HEK293 (cell line): Measurements from ENCODE around the gene SIN3A.

Source experiments
- KLF9 ChIP-seq: fragments of 450-650 bp; formaldehyde crosslinking; IDR thresholded peaks from 2 replicates; pipeline ENCODE4 v1.5.1; 2016; ENCODE audit warnings: missing biosample characterization, missing genetic modification characterization, low read depth
- SP7 ChIP-seq: fragments of 450-650 bp; formaldehyde crosslinking; IDR thresholded peaks from 2 replicates; pipeline ENCODE4 v1.5.1; 2016; ENCODE audit warnings: missing biosample characterization, missing genetic modification characterization
- TRIM28 ChIP-seq: IDR thresholded peaks from 2 replicates; pipeline ENCODE4 v1.6.1; 2011; ENCODE audit warnings: low read length, control low read depth, borderline replicate concordance
- ZBTB1 ChIP-seq: fragments of 450-650 bp; formaldehyde crosslinking; IDR thresholded peaks from 2 replicates; pipeline ENCODE4 v1.5.1; 2016; ENCODE audit warnings: missing biosample characterization, missing genetic modification characterization
- ZNF140 ChIP-seq: fragments of 450-650 bp; formaldehyde crosslinking; IDR thresholded peaks from 2 replicates; pipeline ENCODE4 v1.5.1; 2016; ENCODE audit warnings: missing biosample characterization, missing genetic modification characterization
- ZNF175 ChIP-seq: fragments of 450-650 bp; formaldehyde crosslinking; IDR thresholded peaks from 2 replicates; pipeline ENCODE4 v1.5.1; 2016; ENCODE audit warnings: missing biosample characterization, missing genetic modification characterization
- ZNF37A ChIP-seq: fragments of 450-650 bp; IDR thresholded peaks from 2 replicates; pipeline ENCODE4 v1.5.1; 2018; ENCODE audit warnings: missing biosample characterization, missing genetic modification characterization
- ZNF391 ChIP-seq: fragments of 450-650 bp; formaldehyde crosslinking; IDR thresholded peaks from 2 replicates; pipeline ENCODE4 v1.5.1; 2016; ENCODE audit warnings: low read depth, missing biosample characterization, missing genetic modification characterization, borderline replicate concordance
- ZNF529 ChIP-seq: fragments of 450-650 bp; formaldehyde crosslinking; IDR thresholded peaks from 2 replicates; pipeline ENCODE4 v1.5.1; 2017; ENCODE audit warnings: missing genetic modification characterization, missing biosample characterization; ENCODE audit not compliant: insufficient replicate concordance
- ZNF707 ChIP-seq: fragments of 450-650 bp; formaldehyde crosslinking; IDR thresholded peaks from 2 replicates; pipeline ENCODE4 v1.5.1; 2016; ENCODE audit warnings: missing biosample characterization, missing genetic modification characterization
- ZNF777 ChIP-seq: fragments of 450-650 bp; formaldehyde crosslinking; IDR thresholded peaks from 2 replicates; pipeline ENCODE4 v1.5.1; 2017; ENCODE audit warnings: missing biosample characterization, missing genetic modification characterization, borderline replicate concordance
- ZNF843 ChIP-seq: fragments of 450-650 bp; formaldehyde crosslinking; IDR thresholded peaks from 2 replicates; pipeline ENCODE4 v1.5.1; 2016; ENCODE audit warnings: missing biosample characterization, missing genetic modification characterization
- TF ChIP-seq, protein P1 (sequence below): fragments of 450-650 bp; IDR thresholded peaks from 2 replicates; pipeline ENCODE4 v1.5.1; 2018; ENCODE audit warnings: missing biosample characterization, missing genetic modification characterization
- TF ChIP-seq, protein P2 (sequence below): fragments of 450-650 bp; formaldehyde crosslinking; IDR thresholded peaks from 2 replicates; pipeline ENCODE4 v1.5.1; 2016; ENCODE audit warnings: missing biosample characterization, missing genetic modification characterization
- TF ChIP-seq, protein P3 (sequence below): fragments of 450-650 bp; formaldehyde crosslinking; IDR thresholded peaks from 2 replicates; pipeline ENCODE4 v1.5.1; 2016; ENCODE audit warnings: missing biosample characterization, missing genetic modification characterization
- TF ChIP-seq, protein P4 (sequence below): fragments of 450-650 bp; formaldehyde crosslinking; conservative IDR thresholded peaks from 2 replicates; pipeline ENCODE4 v1.5.1; 2016; ENCODE audit warnings: low read depth, missing biosample characterization, missing genetic modification characterization
- TF ChIP-seq, protein P5 (sequence below): fragments of 450-650 bp; formaldehyde crosslinking; IDR thresholded peaks from 2 replicates; pipeline ENCODE4 v1.5.1; 2017; ENCODE audit warnings: missing biosample characterization, missing genetic modification characterization
- TF ChIP-seq, protein P6 (sequence below): fragments of 450-650 bp; formaldehyde crosslinking; IDR thresholded peaks from 2 replicates; pipeline ENCODE4; 2016; ENCODE audit warnings: missing biosample characterization, missing genetic modification characterization
- TF ChIP-seq, protein P7 (sequence below): fragments of 450-650 bp; formaldehyde crosslinking; IDR thresholded peaks from 2 replicates; pipeline ENCODE4 v1.5.1; 2016; ENCODE audit warnings: missing biosample characterization, missing genetic modification characterization
- TF ChIP-seq, protein P8 (sequence below): fragments of 450-650 bp; formaldehyde crosslinking; IDR thresholded peaks from 2 replicates; pipeline ENCODE4 v1.5.1; 2017; ENCODE audit warnings: missing biosample characterization, missing genetic modification characterization
- TF ChIP-seq, protein P9 (sequence below): fragments of 450-650 bp; formaldehyde crosslinking; IDR thresholded peaks from 2 replicates; pipeline ENCODE4 v1.5.1; 2016; ENCODE audit warnings: missing biosample characterization, missing genetic modification characterization

Gene SIN3A

DNA sequence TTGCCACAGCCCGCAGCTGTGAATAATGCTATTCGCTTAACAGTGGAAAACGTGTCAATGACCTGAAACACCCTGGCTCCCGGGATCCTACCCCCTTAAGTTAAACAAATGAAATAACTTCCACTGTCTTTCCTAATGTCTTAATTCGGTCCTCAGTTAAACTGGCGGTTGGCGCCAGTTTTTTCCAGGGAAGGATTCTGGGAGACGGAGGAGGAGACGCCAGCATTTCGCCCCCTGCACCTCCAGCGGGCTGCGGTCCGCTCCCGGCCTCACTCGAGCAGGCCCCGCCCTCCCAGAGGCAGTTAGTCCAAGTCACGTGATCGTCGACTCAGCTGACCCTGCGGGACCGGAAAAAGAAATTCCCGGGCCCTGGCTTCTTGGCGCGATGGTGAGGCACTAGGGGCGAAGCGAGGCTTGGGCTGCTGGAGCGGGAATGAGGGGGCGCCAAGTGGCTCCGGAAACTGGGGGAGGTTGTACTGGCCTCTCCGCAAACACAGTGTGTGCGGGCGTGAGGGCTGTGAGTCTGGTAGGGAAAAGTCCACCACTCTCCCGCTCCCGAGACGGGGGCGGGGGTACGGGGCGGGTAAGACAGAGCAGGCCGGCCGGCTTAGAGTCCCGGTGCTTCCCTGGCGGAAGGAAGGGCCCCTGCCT is 115.7 kb downstream of the SIN3A start, which contains the start of gene COMMD4 (continued):
- TF ChIP-seq SP7 (peak; percentile 84), ZBTB1 (tag by site-specific recombination) (0 out of 2 replicates have a peak, but pooled peaks have one; percentile 31), ZNF175 (tag by site-specific recombination) (no peak), KLF9 (peak; percentile 85), ZNF140 (tag by site-specific recombination) (no peak), ZNF777 (tag by site-specific recombination) (no peak), ZNF391 (tag by site-specific recombination) (0 out of 2 replicates have a peak, but pooled peaks have one; percentile 82), ZNF707 (no peak), ZNF843 (peak; percentile 48), ZNF37A (tag by site-specific recombination) (no peak), TRIM28 (no peak), ZNF529 (tag by site-specific recombination) (no peak)
- TF ChIP-seq, protein P1, sequence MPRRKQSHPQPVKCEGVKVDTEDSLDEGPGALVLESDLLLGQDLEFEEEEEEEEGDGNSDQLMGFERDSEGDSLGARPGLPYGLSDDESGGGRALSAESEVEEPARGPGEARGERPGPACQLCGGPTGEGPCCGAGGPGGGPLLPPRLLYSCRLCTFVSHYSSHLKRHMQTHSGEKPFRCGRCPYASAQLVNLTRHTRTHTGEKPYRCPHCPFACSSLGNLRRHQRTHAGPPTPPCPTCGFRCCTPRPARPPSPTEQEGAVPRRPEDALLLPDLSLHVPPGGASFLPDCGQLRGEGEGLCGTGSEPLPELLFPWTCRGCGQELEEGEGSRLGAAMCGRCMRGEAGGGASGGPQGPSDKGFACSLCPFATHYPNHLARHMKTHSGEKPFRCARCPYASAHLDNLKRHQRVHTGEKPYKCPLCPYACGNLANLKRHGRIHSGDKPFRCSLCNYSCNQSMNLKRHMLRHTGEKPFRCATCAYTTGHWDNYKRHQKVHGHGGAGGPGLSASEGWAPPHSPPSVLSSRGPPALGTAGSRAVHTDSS (tag by site-specific recombination), result no peak
- TF ChIP-seq, protein P2, sequence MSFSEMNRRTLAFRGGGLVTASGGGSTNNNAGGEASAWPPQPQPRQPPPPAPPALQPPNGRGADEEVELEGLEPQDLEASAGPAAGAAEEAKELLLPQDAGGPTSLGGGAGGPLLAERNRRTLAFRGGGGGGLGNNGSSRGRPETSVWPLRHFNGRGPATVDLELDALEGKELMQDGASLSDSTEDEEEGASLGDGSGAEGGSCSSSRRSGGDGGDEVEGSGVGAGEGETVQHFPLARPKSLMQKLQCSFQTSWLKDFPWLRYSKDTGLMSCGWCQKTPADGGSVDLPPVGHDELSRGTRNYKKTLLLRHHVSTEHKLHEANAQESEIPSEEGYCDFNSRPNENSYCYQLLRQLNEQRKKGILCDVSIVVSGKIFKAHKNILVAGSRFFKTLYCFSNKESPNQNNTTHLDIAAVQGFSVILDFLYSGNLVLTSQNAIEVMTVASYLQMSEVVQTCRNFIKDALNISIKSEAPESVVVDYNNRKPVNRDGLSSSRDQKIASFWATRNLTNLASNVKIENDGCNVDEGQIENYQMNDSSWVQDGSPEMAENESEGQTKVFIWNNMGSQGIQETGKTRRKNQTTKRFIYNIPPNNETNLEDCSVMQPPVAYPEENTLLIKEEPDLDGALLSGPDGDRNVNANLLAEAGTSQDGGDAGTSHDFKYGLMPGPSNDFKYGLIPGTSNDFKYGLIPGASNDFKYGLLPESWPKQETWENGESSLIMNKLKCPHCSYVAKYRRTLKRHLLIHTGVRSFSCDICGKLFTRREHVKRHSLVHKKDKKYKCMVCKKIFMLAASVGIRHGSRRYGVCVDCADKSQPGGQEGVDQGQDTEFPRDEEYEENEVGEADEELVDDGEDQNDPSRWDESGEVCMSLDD (tag by site-specific recombination), result peak; percentile 60; the same call in 1 of the 2 replicates
- TF ChIP-seq, protein P3, sequence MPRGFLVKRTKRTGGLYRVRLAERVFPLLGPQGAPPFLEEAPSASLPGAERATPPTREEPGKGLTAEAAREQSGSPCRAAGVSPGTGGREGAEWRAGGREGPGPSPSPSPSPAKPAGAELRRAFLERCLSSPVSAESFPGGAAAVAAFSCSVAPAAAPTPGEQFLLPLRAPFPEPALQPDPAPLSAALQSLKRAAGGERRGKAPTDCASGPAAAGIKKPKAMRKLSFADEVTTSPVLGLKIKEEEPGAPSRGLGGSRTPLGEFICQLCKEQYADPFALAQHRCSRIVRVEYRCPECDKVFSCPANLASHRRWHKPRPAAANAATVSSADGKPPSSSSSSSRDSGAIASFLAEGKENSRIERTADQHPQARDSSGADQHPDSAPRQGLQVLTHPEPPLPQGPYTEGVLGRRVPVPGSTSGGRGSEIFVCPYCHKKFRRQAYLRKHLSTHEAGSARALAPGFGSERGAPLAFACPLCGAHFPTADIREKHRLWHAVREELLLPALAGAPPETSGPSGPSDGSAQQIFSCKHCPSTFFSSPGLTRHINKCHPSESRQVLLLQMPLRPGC (tag by site-specific recombination), result peak; percentile 90
- TF ChIP-seq, protein P4, sequence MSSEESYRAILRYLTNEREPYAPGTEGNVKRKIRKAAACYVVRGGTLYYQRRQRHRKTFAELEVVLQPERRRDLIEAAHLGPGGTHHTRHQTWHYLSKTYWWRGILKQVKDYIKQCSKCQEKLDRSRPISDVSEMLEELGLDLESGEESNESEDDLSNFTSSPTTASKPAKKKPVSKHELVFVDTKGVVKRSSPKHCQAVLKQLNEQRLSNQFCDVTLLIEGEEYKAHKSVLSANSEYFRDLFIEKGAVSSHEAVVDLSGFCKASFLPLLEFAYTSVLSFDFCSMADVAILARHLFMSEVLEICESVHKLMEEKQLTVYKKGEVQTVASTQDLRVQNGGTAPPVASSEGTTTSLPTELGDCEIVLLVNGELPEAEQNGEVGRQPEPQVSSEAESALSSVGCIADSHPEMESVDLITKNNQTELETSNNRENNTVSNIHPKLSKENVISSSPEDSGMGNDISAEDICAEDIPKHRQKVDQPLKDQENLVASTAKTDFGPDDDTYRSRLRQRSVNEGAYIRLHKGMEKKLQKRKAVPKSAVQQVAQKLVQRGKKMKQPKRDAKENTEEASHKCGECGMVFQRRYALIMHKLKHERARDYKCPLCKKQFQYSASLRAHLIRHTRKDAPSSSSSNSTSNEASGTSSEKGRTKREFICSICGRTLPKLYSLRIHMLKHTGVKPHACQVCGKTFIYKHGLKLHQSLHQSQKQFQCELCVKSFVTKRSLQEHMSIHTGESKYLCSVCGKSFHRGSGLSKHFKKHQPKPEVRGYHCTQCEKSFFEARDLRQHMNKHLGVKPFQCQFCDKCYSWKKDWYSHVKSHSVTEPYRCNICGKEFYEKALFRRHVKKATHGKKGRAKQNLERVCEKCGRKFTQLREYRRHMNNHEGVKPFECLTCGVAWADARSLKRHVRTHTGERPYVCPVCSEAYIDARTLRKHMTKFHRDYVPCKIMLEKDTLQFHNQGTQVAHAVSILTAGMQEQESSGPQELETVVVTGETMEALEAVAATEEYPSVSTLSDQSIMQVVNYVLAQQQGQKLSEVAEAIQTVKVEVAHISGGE (tag by site-specific recombination), result peak; percentile 83
- TF ChIP-seq, protein P5, sequence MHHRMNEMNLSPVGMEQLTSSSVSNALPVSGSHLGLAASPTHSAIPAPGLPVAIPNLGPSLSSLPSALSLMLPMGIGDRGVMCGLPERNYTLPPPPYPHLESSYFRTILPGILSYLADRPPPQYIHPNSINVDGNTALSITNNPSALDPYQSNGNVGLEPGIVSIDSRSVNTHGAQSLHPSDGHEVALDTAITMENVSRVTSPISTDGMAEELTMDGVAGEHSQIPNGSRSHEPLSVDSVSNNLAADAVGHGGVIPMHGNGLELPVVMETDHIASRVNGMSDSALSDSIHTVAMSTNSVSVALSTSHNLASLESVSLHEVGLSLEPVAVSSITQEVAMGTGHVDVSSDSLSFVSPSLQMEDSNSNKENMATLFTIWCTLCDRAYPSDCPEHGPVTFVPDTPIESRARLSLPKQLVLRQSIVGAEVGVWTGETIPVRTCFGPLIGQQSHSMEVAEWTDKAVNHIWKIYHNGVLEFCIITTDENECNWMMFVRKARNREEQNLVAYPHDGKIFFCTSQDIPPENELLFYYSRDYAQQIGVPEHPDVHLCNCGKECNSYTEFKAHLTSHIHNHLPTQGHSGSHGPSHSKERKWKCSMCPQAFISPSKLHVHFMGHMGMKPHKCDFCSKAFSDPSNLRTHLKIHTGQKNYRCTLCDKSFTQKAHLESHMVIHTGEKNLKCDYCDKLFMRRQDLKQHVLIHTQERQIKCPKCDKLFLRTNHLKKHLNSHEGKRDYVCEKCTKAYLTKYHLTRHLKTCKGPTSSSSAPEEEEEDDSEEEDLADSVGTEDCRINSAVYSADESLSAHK (tag by site-specific recombination), result 0 out of 2 replicates have a peak, but pooled peaks have one; percentile 37
- TF ChIP-seq, protein P6, sequence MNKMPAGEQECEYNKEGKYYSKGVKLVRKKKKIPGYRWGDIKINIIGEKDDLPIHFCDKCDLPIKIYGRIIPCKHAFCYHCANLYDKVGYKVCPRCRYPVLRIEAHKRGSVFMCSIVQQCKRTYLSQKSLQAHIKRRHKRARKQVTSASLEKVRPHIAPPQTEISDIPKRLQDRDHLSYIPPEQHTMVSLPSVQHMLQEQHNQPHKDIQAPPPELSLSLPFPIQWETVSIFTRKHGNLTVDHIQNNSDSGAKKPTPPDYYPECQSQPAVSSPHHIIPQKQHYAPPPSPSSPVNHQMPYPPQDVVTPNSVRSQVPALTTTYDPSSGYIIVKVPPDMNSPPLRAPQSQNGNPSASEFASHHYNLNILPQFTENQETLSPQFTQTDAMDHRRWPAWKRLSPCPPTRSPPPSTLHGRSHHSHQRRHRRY, result 0 out of 2 replicates have a peak, but pooled peaks have one; percentile 26
- TF ChIP-seq, protein P7, sequence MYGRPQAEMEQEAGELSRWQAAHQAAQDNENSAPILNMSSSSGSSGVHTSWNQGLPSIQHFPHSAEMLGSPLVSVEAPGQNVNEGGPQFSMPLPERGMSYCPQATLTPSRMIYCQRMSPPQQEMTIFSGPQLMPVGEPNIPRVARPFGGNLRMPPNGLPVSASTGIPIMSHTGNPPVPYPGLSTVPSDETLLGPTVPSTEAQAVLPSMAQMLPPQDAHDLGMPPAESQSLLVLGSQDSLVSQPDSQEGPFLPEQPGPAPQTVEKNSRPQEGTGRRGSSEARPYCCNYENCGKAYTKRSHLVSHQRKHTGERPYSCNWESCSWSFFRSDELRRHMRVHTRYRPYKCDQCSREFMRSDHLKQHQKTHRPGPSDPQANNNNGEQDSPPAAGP (tag by site-specific recombination), result peak; percentile 96
- TF ChIP-seq, protein P8, sequence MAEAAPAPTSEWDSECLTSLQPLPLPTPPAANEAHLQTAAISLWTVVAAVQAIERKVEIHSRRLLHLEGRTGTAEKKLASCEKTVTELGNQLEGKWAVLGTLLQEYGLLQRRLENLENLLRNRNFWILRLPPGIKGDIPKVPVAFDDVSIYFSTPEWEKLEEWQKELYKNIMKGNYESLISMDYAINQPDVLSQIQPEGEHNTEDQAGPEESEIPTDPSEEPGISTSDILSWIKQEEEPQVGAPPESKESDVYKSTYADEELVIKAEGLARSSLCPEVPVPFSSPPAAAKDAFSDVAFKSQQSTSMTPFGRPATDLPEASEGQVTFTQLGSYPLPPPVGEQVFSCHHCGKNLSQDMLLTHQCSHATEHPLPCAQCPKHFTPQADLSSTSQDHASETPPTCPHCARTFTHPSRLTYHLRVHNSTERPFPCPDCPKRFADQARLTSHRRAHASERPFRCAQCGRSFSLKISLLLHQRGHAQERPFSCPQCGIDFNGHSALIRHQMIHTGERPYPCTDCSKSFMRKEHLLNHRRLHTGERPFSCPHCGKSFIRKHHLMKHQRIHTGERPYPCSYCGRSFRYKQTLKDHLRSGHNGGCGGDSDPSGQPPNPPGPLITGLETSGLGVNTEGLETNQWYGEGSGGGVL, result peak; percentile 87
- TF ChIP-seq, protein P9, sequence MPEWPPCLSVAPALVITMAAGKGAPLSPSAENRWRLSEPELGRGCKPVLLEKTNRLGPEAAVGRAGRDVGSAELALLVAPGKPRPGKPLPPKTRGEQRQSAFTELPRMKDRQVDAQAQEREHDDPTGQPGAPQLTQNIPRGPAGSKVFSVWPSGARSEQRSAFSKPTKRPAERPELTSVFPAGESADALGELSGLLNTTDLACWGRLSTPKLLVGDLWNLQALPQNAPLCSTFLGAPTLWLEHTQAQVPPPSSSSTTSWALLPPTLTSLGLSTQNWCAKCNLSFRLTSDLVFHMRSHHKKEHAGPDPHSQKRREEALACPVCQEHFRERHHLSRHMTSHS (tag by site-specific recombination), result no peak
